Liver (tissue), 9 donors: Measurements from ENCODE around the gene PKP4. TPM values are rescaled to one million over a fixed set of nuclear protein-coding genes. Genes with fewer than 3 reads are reported as not detected.

Experiments used
- DNase-seq: peaks from one replicate; pipeline ENCODE4 v3.0.0-alpha.2; 2017; ENCODE audit warnings: low spot score
- H3K27ac ChIP-seq, 2 donors: one replicate each; pipeline ENCODE4 v1.7.0; 2013; ENCODE audit warnings: inconsistent platforms in 2 of 2, low read length in 2 of 2, control low read depth in 1 of 2, low read depth in 1 of 2, mild to moderate bottlenecking in 1 of 2
- H3K27me3 ChIP-seq, 4 donors: one replicate each; pipeline versions ENCODE4 v1.6.1 to v1.7.0; 2013; ENCODE audit warnings: low read length in 3 of 4, inconsistent platforms in 1 of 4, mild to moderate bottlenecking in 1 of 4, moderate library complexity in 1 of 4; ENCODE audit not compliant: control insufficient read depth in 4 of 4, insufficient read depth in 4 of 4
- H3K36me3 ChIP-seq, 4 donors: one replicate each; pipeline versions ENCODE4 v1.6.1 to v1.7.0; 2013; ENCODE audit warnings: low read length in 3 of 4, mild to moderate bottlenecking in 3 of 4, low read depth in 1 of 4, moderate library complexity in 1 of 4; ENCODE audit not compliant: control insufficient read depth in 4 of 4, insufficient read depth in 3 of 4
- H3K4me1 ChIP-seq, 4 donors: one replicate each; pipeline versions ENCODE4 v1.6.1 to v1.7.0; 2013; ENCODE audit warnings: low read length in 3 of 4, mild to moderate bottlenecking in 3 of 4, moderate library complexity in 1 of 4; ENCODE audit not compliant: control insufficient read depth in 4 of 4, insufficient read depth in 4 of 4
- H3K4me3 ChIP-seq, 3 donors: one replicate each; pipeline versions ENCODE4 v1.6.1 to v1.7.0; 2013; ENCODE audit warnings: low read length in 3 of 3, control low read depth in 1 of 3, low read depth in 1 of 3, mild to moderate bottlenecking in 1 of 3
- H3K9ac ChIP-seq, 2 donors: one replicate each; pipeline ENCODE4 v1.7.0; 2013; ENCODE audit warnings: low read length in 2 of 2, mild to moderate bottlenecking in 2 of 2, moderate library complexity in 2 of 2, control low read depth in 1 of 2, low read depth in 1 of 2
- H3K9me3 ChIP-seq, 4 donors: one replicate each; pipeline versions ENCODE4 v1.6.1 to v1.7.0; 2013; ENCODE audit warnings: low read length in 3 of 4; ENCODE audit not compliant: control insufficient read depth in 4 of 4
- EGR1 ChIP-seq, 2 donors: IDR thresholded peaks; 2 replicates each; pipeline ENCODE4 v1.6.1; 2016 to 2018; ENCODE audit warnings: antibody characterized with exemption in 2 of 2, low read depth in 2 of 2
- FOXA1 ChIP-seq: IDR thresholded peaks from 2 replicates; pipeline ENCODE4 v1.6.1; 2016; ENCODE audit warnings: antibody characterized with exemption
- FOXA2 ChIP-seq: IDR thresholded peaks from 2 replicates; pipeline ENCODE4 v1.6.1; 2016; ENCODE audit warnings: antibody characterized with exemption
- GABPA ChIP-seq, 2 donors: IDR thresholded peaks in 1 of 2; conservative IDR thresholded peaks in 1 of 2; 2 replicates each; pipeline ENCODE4 v1.6.1; 2016; ENCODE audit warnings: antibody characterized with exemption in 2 of 2, mild to moderate bottlenecking in 1 of 2, moderate library complexity in 1 of 2
- HNF4A ChIP-seq, 2 donors: conservative IDR thresholded peaks; 2 replicates each; pipeline ENCODE4 v1.6.1; 2016; ENCODE audit warnings: antibody characterized with exemption in 2 of 2, mild to moderate bottlenecking in 2 of 2
- HNF4G ChIP-seq: IDR thresholded peaks from 2 replicates; pipeline ENCODE4 v1.6.1; 2016; ENCODE audit warnings: antibody characterized with exemption
- JUND ChIP-seq, 2 donors: IDR thresholded peaks; 2 replicates each; pipeline ENCODE4 v1.6.1; 2016; ENCODE audit warnings: antibody characterized with exemption in 2 of 2
- NR2F2 ChIP-seq: IDR thresholded peaks from 2 replicates; pipeline ENCODE4 v1.6.1; 2016; ENCODE audit warnings: antibody characterized with exemption
- RAD21 ChIP-seq, 2 donors: IDR thresholded peaks; 2 replicates each; pipeline ENCODE4 v1.6.1; 2016; ENCODE audit warnings: antibody characterized with exemption in 2 of 2, mild to moderate bottlenecking in 2 of 2
- RXRA ChIP-seq, 2 donors: IDR thresholded peaks; 2 replicates each; pipeline ENCODE4 v1.6.1; 2017 to 2018; ENCODE audit warnings: antibody characterized with exemption in 2 of 2, mild to moderate bottlenecking in 1 of 2
- SP1 ChIP-seq: IDR thresholded peaks from 2 replicates; pipeline ENCODE4 v1.6.1; 2018; ENCODE audit warnings: antibody characterized with exemption, mild to moderate bottlenecking
- TAF1 ChIP-seq: conservative IDR thresholded peaks from 2 replicates; pipeline ENCODE4 v1.6.1; 2016; ENCODE audit warnings: antibody characterized with exemption, mild to moderate bottlenecking
- YY1 ChIP-seq: IDR thresholded peaks from 2 replicates; pipeline ENCODE4 v1.6.1; 2016; ENCODE audit warnings: antibody characterized with exemption, mild to moderate bottlenecking
- WGBS: extraction: QIAGEN DNeasy Blood & Tissue Kit; methylation state at CpG from one replicate; pipeline ENCODE4 v1.1.7; 2013; 5-methylcytosine and 5-hydroxymethylcytosine counted together
- polyA plus RNA-seq, 2 donors: library from polyadenylated mRNA; stranded (reverse) in 1 of 2; unstranded in 1 of 2; fragments of 200-250 nt in 1 of 2; fragments of >200 nt in 1 of 2; fragmentation: Nextera tagmentation in 1 of 2; extraction: Ambion mirVana in 1 of 2; gene quantifications; one replicate each; pipeline versions ENCODE4 v1.2.1 to v1.2.3, GENCODE V29; 2013 to 2015
- total RNA-seq, 2 donors: library from RNA; depleted of rRNA; stranded (reverse); fragments of >200 nt; gene quantifications; one replicate each; pipeline ENCODE4 v1.2.3, GENCODE V29; 2014
- TF ChIP-seq, protein P1 (sequence below): IDR thresholded peaks from 2 replicates; pipeline ENCODE4 v1.6.1; 2016; ENCODE audit warnings: antibody characterized with exemption
- TF ChIP-seq, protein P2 (sequence below): IDR thresholded peaks from 2 replicates; pipeline ENCODE4 v1.6.1; 2016; ENCODE audit warnings: antibody characterized with exemption
- TF ChIP-seq, protein P3 (sequence below): fragments of 150-350 bp; IDR thresholded peaks from 2 replicates; pipeline ENCODE4 v1.5.1; 2017; ENCODE audit warnings: improper control_type of control experiment, low read depth, low read length; ENCODE audit not compliant: missing input control
- TF ChIP-seq, protein P4 (sequence below): IDR thresholded peaks from 2 replicates; pipeline ENCODE4 v1.6.1; 2016; ENCODE audit warnings: antibody characterized with exemption
- TF ChIP-seq, protein P5 (sequence below): IDR thresholded peaks from 2 replicates; pipeline ENCODE4 v1.6.1; 2016; ENCODE audit warnings: antibody characterized with exemption, mild to moderate bottlenecking
- donor health status: healthy.
- donor health status: healthy.
- donor health status: healthy.
- donor health status: healthy.
- donor health status: healthy.

The PKP4 gene
- total and polyA plus RNA-seq, 4 donors = 7.7 to 33.8 (median 19.0) TPM

DNA sequence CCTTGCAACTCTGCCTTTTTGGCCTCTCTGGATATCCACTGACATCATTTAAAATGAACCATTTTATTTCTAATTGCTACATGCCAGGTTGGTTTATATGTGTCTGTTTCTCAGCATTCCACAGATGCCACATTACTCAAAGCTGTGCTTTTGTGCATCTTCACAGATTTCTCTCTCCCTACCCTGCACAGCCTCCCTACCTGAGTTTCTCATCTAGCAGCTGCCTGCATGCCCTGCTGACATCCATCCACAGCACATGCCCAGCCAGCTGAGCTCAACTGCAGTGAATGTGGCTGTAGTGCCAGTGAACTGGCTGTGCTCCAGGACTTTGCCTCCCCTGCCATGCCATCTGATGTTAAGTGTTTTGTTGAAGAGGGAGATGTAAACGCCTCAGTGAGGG, 44.5 kb downstream of the PKP4 start:
- no peaks in the 10 kb centered on the region for H3K9me3 ChIP-seq
- TF ChIP-seq HNF4G (no peak), SP1 (no peak), JUND (IDR thresholded peaks at IDR 0.05) (no peak), RAD21 (IDR thresholded peaks at IDR 0.05) (no peak), YY1 (no peak), TAF1 (no peak), RXRA (IDR thresholded peaks at IDR 0.05) (no peak), HNF4A (conservative IDR thresholded peaks at IDR 0.05) (no peak), NR2F2 (no peak), FOXA2 (no peak), FOXA1 (no peak), EGR1 (IDR thresholded peaks at IDR 0.05; ENCODE audit: low read depth in 2 of 2) (no peak), GABPA (IDR thresholded peaks at IDR 0.05 in 1 of 2, conservative IDR thresholded peaks at IDR 0.05 in 1 of 2) (no peak)
- TF ChIP-seq, protein P1, sequence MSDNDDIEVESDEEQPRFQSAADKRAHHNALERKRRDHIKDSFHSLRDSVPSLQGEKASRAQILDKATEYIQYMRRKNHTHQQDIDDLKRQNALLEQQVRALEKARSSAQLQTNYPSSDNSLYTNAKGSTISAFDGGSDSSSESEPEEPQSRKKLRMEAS = no peak
- TF ChIP-seq, protein P2, sequence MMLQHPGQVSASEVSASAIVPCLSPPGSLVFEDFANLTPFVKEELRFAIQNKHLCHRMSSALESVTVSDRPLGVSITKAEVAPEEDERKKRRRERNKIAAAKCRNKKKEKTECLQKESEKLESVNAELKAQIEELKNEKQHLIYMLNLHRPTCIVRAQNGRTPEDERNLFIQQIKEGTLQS = no peak
- TF ChIP-seq, protein P3, sequence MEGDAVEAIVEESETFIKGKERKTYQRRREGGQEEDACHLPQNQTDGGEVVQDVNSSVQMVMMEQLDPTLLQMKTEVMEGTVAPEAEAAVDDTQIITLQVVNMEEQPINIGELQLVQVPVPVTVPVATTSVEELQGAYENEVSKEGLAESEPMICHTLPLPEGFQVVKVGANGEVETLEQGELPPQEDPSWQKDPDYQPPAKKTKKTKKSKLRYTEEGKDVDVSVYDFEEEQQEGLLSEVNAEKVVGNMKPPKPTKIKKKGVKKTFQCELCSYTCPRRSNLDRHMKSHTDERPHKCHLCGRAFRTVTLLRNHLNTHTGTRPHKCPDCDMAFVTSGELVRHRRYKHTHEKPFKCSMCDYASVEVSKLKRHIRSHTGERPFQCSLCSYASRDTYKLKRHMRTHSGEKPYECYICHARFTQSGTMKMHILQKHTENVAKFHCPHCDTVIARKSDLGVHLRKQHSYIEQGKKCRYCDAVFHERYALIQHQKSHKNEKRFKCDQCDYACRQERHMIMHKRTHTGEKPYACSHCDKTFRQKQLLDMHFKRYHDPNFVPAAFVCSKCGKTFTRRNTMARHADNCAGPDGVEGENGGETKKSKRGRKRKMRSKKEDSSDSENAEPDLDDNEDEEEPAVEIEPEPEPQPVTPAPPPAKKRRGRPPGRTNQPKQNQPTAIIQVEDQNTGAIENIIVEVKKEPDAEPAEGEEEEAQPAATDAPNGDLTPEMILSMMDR = no peak
- TF ChIP-seq, protein P4, sequence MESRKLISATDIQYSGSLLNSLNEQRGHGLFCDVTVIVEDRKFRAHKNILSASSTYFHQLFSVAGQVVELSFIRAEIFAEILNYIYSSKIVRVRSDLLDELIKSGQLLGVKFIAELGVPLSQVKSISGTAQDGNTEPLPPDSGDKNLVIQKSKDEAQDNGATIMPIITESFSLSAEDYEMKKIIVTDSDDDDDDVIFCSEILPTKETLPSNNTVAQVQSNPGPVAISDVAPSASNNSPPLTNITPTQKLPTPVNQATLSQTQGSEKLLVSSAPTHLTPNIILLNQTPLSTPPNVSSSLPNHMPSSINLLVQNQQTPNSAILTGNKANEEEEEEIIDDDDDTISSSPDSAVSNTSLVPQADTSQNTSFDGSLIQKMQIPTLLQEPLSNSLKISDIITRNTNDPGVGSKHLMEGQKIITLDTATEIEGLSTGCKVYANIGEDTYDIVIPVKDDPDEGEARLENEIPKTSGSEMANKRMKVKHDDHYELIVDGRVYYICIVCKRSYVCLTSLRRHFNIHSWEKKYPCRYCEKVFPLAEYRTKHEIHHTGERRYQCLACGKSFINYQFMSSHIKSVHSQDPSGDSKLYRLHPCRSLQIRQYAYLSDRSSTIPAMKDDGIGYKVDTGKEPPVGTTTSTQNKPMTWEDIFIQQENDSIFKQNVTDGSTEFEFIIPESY = no peak
- TF ChIP-seq, protein P5, sequence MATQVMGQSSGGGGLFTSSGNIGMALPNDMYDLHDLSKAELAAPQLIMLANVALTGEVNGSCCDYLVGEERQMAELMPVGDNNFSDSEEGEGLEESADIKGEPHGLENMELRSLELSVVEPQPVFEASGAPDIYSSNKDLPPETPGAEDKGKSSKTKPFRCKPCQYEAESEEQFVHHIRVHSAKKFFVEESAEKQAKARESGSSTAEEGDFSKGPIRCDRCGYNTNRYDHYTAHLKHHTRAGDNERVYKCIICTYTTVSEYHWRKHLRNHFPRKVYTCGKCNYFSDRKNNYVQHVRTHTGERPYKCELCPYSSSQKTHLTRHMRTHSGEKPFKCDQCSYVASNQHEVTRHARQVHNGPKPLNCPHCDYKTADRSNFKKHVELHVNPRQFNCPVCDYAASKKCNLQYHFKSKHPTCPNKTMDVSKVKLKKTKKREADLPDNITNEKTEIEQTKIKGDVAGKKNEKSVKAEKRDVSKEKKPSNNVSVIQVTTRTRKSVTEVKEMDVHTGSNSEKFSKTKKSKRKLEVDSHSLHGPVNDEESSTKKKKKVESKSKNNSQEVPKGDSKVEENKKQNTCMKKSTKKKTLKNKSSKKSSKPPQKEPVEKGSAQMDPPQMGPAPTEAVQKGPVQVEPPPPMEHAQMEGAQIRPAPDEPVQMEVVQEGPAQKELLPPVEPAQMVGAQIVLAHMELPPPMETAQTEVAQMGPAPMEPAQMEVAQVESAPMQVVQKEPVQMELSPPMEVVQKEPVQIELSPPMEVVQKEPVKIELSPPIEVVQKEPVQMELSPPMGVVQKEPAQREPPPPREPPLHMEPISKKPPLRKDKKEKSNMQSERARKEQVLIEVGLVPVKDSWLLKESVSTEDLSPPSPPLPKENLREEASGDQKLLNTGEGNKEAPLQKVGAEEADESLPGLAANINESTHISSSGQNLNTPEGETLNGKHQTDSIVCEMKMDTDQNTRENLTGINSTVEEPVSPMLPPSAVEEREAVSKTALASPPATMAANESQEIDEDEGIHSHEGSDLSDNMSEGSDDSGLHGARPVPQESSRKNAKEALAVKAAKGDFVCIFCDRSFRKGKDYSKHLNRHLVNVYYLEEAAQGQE = no peak
- 67% methylated on average over 1 of the region's 1 CpG for WGBS
- no peak for DNase-seq
- H3K4me3 ChIP-seq = no peak overlapping the region
- peaks cover 2 to 26% (median 14%) of the 10 kb centered on the region in 4 donors for H3K4me1 ChIP-seq
- no peak overlapping the region for H3K27ac ChIP-seq
- H3K36me3 ChIP-seq = no peaks in the 10 kb centered on the region
- no peak overlapping the region for H3K9ac ChIP-seq
- H3K27me3 ChIP-seq = no peaks in the 10 kb centered on the region
